OCI-LY1 (cell line): ENCODE results near the gene OPN4.

Source experiments
- CTCF ChIP-seq: fragments of 200-600 bp; sonication (generic), shearing (Covaris generic); IDR thresholded peaks from 2 replicates; pipeline ENCODE4 v1.5.1; 2017; ENCODE audit warnings: mild to moderate bottlenecking, antibody characterized with exemption, low read length, moderate library complexity, mixed read lengths
- EZH2 ChIP-seq: fragments of 200-600 bp; sonication (generic), shearing (Covaris generic); IDR thresholded peaks from 2 replicates; pipeline ENCODE4 v1.8.0; 2017; ENCODE audit warnings: borderline replicate concordance, mixed run types, mild to moderate bottlenecking, antibody characterized with exemption, low read length, moderate library complexity, mixed read lengths

DNA sequence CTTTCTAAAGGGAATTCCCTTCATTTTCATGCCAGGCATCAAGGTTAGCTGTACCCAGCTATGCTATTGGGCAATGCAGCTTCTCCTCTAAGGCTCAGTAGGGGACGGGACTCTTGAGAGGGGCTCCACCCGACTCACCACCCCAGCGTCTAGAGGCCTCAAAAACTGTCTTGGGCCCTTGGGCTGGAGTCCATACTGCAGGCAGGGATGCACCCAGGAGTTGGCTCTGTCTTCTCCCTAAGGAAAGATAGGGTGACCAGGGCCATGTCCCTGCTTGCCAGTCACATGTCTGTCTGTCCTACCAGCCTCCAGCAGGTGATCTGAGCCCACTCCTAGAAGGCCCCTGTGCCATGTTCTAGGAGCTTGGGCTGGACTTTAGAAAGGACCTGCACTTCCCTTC, 1.2 kb downstream of the OPN4 start:
- TF ChIP-seq CTCF (no peak), EZH2 (no peak)
